HG03571 (cell line): Measurements from ENCODE around the gene ADAM10.

ENCODE experiments used
- ATAC-seq: cut with Tn5 transposase; IDR thresholded peaks from one replicate; pipeline ENCODE4 v1.9.1; 2021; ENCODE audit not compliant: unreplicated experiment

The ADAM10 gene

GRCh38 chr15:58716027-58716426 lies 33.5 kb downstream of the ADAM10 start:
- no peak for ATAC-seq

GRCh38 chr15:58715266-58715917 lies 34.1 kb downstream of the ADAM10 start:
- no peak for ATAC-seq

GRCh38 chr15:58710701-58711100 lies 38.8 kb downstream of the ADAM10 start:
- no peak for ATAC-seq

- ATAC-seq: no peak
Measured at GRCh38 chr15:58707397-58707796, 42.1 kb downstream of the ADAM10 start.

- ATAC-seq: no peak
Measured at GRCh38 chr15:58705105-58705504, 44.4 kb downstream of the ADAM10 start.

GRCh38 chr15:58704155-58704865 lies 45.2 kb downstream of the ADAM10 start:
- ATAC-seq: no peak

- no peak for ATAC-seq
Measured at GRCh38 chr15:58703610-58704009, 45.9 kb downstream of the ADAM10 start.

GRCh38 chr15:58702233-58702632 lies 47.3 kb downstream of the ADAM10 start:
- ATAC-seq: no peak

GRCh38 chr15:58701376-58701775 lies 48.1 kb downstream of the ADAM10 start:
- no peak for ATAC-seq

GRCh38 chr15:58699769-58700168 lies 49.7 kb downstream of the ADAM10 start:
- no peak for ATAC-seq

GRCh38 chr15:58698887-58699641 lies 50.4 kb downstream of the ADAM10 start:
- ATAC-seq: no peak

- ATAC-seq: no peak
Measured at GRCh38 chr15:58697220-58697619, 52.3 kb downstream of the ADAM10 start.

GRCh38 chr15:58696738-58697137 lies 52.8 kb downstream of the ADAM10 start:
- ATAC-seq: no peak

- ATAC-seq: no peak
Measured at GRCh38 chr15:58694641-58695398, 54.7 kb downstream of the ADAM10 start.

- ATAC-seq: no peak
Measured at GRCh38 chr15:58690703-58691102, 58.8 kb downstream of the ADAM10 start.

- no peak for ATAC-seq
Measured at GRCh38 chr15:58689646-58690045, 59.9 kb downstream of the ADAM10 start.

- no peak for ATAC-seq
Measured at GRCh38 chr15:58686286-58686685, 63.2 kb downstream of the ADAM10 start.

GRCh38 chr15:58684751-58685150 lies 64.8 kb downstream of the ADAM10 start:
- ATAC-seq: no peak

GRCh38 chr15:58684036-58684710 lies 65.3 kb downstream of the ADAM10 start:
- no peak for ATAC-seq

GRCh38 chr15:58682234-58682633 lies 67.3 kb downstream of the ADAM10 start:
- no peak for ATAC-seq

- no peak for ATAC-seq
Measured at GRCh38 chr15:58678683-58679082, 70.8 kb downstream of the ADAM10 start.
